Renal cortical epithelial cell (primary cell): ENCODE data around the gene TIAM2. TPM values are rescaled to one million over a fixed set of nuclear protein-coding genes. Genes with fewer than 3 reads are reported as not detected.
A peak's percentile ranks its signal among the peaks of the same experiment; 100 is the strongest.
"Not testable (repeated sequence)": the region's sequence is repeated elsewhere in the genome, so short reads cannot be mapped to it uniquely, and the experiment has no call there.

Experiments used
- DNase-seq: peaks from one replicate; pipeline ENCODE4 v3.0.0-alpha.2; 2011; ENCODE audit warnings: low read depth
- total RNA-seq: library from RNA; depleted of rRNA; stranded (reverse); fragments of >200 nt; gene quantifications from 2 replicates; pipeline ENCODE4 v1.2.3, GENCODE V29; 2014

The TIAM2 gene
- total RNA-seq, 1 donor from 2014 or later, result 10.8 TPM

DNA sequence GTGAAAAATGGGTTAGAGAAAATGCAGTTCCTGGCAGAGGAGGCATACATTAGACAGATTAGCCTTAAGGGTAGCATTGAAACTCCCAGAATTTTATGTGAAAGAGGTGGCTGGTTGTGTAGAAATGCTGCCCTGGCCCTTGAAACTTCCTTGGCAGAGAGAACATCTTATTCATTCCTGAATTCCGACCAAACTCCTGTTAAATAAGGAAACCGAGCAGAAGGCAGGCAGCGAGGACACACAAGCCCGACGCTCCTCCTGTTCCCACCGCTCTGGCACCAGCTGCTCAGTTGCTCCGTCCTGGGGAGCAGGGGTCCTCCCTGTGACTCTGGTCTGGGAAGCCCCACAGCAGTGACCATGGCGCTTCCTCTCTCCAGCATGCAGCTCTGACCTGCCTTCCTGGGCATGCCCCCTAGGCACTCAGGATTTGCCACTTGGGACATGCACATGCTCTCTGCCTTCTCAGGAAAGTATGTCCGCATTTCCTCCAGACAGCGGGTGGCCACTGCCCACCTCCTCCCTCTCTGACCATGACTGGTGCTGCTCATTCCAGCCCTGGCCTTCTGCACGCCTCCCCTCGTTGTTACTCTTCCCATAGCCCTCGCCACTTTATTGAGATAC lies 233.5 kb downstream of the TIAM2 start:
- DNase-seq, result no peak

DNA sequence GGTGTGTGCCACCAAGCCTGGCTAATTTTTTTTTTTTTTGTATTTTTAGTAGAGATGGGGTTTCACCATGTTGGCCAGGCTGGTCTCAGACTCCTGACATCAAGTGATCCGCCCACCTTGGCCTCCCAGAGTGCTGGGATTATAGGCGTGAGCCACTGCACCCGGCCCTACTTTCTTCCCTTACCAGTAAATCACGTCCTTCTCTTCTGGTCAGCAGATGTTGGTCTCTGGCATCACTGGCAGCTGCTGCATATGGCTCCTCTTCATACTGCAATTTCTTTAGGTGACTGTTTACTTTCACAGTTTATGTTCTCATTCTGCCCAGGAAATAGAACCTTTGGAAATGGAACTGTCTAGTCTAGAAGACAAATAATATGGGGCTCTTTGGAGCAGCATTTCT lies 235.9 kb downstream of the TIAM2 start:
- DNase-seq, result not testable (repeated sequence)

DNA sequence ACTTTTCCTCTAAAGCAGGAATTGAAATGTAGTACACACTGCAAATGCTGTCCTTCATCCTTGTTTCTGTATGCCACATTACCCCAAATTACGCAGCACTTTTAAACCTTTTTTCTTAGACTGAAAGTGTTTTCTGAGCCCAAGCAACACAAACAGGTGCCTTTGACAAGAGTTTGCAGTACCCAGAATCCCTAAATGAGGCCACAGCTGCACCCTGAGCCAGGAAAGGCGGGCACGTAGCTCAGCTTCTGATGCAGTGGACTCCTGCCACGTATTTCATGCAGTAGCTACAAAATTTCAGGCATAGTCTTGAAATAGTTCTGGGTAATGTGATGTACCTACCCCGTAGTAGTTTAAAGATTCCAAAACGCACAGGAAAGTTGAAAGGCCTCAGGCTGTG lies 237.7 kb downstream of the TIAM2 start:
- DNase-seq, result no peak

DNA sequence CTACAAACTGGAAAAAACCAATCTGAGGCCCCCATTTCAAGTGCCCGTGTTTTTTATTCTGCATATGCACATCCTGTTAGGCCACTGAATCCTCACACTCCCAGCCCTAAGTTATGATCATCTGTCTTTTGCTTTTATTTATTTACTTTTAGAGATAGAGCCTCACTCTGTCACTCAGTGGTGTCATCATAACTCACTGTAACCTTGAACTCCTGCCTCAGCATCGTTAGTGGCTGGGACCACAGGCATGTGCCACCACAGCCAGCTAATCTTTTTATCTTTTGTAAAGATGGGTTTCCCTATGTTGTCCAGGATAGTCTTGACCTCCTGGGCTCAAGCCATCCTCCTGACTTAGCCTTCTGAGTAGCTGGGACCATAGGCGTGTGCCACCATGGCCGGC lies 239.1 kb downstream of the TIAM2 start:
- DNase-seq, result no peak

DNA sequence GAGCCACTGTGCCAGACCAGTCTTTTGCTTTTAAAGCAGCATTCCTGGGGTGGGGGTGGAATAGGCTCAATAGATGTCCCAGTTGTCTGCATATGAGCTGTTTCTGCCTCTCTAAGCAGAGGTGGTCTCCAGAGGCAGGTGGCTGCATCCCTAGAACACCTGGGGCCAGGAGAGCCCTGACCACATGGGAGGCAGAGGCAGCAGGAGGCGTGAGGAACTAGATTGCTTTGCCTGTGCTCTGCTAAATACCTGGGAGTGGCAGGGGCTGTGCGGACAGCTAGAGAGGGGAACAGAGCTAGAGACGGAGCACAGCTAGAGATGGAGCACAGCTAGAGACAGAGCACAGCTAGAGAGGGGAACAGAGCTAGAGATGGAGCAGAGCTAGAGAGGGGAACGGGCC lies 239.6 kb downstream of the TIAM2 start:
- DNase-seq, result no peak

DNA sequence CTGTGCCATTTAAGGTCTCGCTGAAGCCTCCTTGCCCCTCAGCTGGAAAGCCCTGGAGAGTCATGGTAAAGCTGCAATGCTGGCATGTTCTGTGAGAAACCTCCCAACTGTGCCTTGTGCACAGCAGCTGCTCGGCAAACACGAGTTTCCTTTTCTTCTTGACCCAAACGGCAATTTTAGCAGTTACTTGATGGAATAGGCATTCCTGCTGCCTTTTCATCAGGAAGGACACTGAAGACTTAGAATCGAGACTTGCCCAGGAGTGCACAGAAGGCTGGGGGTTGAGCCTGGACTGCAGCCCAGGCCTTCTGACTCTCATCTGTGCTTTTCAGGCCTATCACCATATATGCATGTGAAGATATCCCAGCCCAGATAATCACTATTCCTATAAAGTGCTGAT lies 240.0 kb downstream of the TIAM2 start:
- no peak for DNase-seq

DNA sequence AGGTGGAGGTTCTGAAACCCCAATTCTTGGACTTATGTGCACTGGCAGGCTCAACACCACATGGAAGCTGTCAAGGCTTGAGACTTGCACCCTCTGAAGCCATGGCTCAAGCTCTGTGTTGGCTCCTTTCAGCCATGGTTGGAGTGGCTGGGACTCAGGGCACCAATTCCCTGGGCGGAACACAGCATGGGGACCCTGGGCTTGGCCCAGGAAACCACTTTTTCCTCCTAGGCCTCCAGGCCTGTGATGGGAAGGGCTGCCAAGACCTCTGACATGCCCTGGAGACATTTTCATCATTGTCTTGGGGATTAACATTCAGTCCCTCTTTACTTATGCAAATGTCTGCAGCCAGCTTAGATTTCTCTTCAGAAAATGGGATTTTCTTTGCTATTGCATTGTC lies 242.5 kb downstream of the TIAM2 start:
- DNase-seq, result no peak

DNA sequence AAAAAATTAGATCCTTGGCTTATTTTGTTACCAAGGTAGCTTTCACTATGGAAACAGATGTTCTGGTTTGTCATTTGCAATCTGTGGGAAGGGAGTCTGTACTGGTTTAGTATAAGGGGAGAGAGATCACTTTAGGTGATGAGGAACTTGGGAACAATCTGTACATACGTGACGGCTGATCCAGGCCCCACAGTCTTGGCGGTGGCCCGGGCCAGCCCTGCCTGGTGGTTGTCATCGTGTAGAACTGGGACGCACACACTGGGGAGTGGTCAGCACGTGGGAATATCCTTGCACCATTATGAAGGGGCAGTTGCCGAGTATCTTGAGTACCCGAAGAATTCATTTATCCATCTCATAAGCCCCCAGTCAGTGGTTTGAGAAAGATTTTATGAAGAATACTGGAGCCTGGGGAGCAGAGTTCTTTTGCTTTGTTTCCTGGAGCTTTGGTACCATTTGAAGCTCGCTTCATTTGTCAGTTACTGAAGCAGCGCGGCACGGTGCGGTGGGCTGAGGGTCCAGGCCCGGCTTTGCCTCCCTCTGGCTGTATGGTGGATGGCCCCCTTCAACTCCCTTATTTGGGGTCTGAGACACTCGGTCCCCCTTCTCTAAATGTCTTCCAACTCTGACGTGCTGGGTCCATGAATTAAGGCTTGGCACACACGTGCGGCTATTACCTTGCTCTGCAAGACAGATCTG lies 245.9 kb downstream of the TIAM2 start:
- no peak for DNase-seq

DNA sequence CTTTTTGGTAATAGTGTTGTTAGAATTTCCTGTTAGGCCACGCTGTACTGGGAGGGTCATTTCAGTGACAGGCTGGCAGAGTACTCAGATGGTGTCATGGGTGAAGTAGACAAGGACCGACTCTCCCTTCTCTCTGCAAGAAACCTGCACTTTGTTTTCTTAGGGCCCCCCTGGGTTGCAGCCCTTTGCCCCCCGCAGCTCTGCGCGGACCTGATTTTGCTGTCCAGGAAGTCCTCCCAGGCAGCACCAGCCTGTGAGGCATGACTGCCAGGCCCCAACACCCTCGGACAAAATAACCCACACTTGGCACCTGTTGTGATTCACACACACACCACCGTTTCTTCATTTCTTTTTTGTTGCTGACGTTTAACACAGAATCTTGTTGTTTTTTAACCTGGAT lies 246.9 kb downstream of the TIAM2 start:
- DNase-seq, result no peak

DNA sequence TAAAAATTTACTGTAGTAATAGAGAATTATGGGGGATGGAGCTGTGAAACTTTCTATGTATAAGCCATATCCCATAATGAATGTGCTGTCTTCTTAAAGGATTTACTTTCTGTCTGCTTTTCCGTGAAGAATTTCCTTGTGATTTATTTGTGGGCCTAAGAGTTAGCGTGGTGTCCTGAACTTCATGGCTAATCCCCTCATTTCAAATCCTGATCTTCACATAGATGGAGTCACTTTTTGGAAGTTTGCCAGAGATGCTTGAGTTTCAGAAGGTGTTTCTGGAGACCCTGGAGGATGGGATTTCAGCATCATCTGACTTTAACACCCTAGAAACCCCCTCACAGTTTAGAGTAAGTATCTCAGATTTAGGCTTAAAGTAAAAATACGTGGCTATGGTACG lies 249.3 kb downstream of the TIAM2 start:
- no peak for DNase-seq

DNA sequence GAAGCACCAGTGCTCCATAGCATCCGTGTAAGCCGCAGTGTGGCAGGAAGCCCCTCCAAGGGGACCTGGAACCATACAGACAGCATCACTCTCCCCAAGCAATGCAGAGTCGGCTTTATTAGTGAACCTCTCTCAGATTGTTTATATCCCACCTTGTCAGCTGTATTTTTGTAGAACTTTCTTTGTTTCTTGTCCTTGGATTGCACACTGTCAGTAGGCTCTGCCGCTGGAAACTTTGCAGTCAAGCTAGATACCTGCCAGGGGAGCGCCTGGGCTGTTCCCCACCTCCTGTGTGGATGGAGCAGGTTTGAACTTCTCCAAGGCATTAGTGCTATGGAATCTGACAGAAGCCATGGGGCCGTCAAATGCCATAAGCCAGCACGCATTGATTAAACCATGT lies 250.1 kb downstream of the TIAM2 start:
- no peak for DNase-seq

DNA sequence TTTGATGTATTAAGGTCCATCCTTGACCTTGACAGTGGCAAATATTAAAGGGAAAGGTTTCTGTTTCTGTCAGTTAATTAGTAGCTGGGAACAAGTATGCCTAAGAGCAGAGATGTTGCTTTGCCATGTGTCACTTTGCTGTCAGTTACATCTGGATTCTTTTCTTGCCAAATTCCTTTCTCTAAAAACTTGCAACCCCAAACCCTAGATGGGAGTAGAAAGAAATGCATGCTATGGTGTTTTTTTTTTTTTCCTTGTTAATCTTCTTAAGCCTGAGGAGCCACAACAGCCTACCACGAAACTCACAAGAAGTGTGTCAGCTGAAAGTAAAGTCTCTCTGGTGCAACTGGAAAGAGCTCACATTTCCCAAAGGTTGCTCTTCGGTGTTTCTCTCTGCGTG lies 250.7 kb downstream of the TIAM2 start:
- no peak for DNase-seq

DNA sequence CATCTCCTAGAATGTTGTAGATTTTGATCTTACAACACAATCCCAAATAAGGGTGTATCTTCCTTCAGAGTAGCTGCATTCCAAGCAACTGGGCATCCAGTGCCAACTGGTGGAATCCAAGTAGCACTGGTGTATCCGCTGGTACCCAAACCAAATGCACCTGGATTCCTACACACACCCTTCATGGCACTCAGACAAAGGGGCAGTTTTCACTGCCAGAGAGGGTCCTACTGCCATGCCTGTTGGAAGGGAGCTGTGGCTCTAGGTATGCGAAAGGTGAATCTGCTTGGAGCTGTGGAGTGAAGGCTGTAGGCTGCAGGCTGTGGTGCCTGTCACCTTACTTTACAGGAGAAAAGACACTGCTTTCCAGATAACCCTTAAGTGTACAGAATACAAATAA lies 251.7 kb downstream of the TIAM2 start:
- DNase-seq, result no peak

DNA sequence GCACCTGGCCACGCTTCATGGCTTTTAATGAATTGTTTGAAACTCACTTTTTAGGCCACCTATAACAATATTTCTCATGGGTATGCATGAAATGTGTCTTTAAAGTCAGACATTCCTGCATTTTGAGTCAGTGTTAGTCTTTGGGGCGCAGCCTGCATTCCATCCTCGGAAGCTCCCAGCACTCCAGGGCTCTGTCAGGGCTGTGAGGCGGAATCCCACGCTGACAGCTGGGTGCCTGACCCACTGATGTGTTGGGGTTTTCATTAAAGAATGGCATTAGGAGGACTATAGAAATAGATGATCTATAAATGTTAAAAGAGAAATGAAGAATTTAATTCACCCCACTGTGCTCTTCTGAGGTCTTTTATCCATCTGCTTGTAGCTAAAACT lies 252.5 kb downstream of the TIAM2 start:
- DNase-seq, result peak; percentile 54

DNA sequence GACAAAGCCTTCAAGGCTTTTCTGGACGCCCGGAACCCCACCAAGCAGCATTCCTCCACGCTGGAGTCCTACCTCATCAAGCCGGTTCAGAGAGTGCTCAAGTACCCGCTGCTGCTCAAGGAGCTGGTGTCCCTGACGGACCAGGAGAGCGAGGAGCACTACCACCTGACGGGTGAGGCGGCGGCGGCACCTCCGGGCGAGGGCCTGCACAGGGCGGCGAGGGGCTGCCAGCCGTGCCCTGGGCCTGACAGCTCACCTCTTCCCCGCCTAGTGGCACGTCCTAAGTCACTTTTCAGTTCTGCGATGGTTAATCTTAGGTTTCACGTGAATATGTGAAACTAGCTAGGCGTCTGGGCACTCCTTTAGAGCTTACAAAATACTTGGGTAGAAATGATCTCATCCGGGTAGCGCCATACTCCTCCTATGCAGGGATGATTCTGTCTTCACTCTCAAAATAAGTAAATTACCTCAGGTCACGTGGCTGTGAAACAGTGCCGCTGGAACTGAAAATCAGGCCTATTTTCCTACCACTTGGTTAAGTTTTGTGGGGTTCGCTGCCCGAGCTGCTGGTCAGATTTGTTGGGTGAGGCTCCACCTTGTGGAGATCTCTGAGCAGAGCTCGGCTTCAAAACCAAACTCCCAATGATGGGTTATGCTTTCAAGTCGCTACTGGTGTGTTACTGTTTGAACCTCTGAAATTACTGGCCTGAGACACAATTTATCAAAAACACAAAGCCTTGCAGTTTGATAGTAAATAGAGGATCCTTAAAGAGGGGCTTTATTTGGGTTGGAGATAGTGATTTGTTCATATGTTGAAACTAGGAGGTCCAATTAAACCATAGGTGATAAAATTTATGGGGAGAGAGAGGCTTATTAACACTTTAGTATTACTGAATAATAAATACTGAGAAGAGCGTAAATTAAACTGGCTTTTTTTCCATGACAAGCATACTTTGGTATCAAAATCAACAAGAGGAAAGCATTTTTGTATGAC lies 253.2 kb downstream of the TIAM2 start:
- peak; percentile 48 for DNase-seq

DNA sequence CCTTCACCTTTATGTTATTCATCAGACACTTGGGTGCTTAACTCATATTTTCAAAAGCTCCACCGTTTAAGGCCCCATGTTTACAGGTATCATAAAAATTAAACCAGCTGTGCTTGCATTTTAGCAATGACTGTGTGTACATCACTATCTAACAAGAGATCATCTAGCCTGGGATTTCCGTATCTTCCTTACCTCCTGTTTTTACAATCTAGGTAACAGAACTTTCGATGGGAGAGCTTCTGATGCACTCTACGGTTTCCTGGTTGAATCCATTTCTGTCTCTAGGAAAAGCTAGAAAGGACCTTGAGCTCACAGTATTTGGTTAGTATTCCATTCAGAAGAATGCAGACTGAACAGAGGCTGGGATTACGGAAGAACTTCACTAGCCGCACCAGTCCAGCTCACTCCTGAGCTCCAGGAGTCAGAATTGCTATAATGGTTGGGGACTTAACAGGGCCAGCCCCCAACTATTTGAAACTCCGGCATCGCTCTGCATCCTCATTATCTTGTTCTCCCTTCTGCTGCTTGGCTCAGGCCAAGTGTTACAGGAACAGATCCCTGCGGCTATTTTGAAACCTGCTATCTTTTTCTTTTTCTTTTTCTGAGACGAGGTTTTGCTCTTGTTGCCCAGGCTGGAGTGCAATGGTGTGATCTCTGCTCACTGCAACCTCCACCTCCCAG lies 255.7 kb downstream of the TIAM2 start:
- DNase-seq, result no peak

DNA sequence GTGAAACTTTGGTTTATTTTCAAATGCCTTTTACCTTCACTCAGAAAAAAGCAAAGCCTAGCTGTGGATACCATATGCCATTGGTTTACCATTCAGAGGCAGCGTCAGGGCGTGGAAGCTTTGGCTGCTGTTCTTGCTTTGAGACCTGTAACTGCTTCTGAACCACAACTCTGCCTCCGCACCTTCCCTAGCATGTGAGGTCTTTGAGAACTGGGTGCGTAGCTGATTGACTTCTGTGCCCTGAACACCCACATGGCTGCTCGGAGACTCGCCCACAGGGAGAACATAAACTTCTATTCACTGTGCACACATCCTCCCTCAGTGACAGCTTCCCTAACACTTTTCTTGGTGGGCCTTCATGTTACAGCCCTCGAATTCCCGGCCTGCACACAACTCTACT lies 257.5 kb downstream of the TIAM2 start:
- DNase-seq, result no peak

DNA sequence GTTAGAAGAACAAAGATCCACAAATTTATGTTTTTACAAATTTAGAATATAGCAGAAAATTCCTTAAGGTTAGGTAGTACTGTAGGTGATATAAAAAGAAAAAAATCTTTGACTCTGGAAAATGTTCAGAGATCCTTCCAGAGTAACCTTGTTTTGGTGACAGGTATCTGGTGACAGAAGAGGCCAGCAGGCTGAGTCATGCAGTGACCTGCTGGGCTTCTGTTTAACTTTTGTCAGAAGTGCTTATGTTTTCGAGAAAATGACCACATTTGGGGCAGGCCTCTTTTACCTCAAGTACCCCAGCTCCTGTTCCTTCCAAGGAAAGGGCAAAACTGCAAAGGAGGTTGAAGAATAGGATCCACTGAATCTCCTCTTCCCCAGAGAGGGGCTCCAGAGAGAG lies 258.2 kb downstream of the TIAM2 start:
- peak; percentile 15 for DNase-seq

DNA sequence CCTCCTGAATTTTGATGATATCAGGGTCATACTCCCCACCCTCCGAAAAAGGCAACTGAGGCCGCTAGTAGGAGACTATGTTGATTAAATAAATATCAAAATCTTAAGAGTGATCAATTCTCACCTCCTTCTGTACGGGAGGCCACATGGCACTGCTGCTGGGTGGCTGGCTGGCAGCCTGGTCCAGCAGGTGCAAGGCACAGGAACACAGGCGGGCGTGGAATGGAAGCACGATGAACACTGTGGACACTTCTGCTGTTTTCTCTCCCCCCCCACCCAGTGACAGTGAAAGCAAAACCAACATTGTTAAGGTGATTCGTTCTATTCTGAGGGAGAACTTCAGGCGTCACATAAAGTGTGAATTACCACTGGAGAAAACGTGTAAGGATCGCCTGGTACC lies 259.0 kb downstream of the TIAM2 start:
- no peak for DNase-seq

DNA sequence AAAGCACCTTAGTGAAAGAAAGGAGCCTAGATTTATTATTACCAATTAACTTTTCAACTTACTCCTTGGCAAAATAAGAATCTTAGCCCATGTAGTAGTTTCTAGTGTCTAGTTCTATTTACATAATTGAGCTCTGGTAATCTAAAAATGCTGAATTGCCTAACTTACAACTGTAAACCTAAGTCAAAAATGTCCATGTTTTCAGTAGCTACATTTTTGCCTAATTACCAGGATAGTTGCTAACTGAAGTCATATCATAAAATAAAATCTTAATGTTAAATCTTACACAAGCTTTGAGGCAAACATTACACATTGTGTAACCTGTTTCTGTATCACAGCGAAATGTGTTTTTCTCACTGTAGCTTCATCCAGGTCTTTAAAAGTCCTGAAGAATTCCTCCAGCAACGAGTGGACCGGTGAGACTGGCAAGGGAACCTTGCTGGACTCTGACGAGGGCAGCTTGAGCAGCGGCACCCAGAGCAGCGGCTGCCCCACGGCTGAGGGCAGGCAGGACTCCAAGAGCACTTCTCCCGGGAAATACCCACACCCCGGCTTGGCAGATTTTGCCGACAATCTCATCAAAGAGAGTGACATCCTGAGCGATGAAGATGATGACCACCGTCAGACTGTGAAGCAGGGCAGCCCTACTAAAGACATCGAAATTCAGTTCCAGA lies 261.1 kb downstream of the TIAM2 start:
- DNase-seq, result no peak

DNA sequence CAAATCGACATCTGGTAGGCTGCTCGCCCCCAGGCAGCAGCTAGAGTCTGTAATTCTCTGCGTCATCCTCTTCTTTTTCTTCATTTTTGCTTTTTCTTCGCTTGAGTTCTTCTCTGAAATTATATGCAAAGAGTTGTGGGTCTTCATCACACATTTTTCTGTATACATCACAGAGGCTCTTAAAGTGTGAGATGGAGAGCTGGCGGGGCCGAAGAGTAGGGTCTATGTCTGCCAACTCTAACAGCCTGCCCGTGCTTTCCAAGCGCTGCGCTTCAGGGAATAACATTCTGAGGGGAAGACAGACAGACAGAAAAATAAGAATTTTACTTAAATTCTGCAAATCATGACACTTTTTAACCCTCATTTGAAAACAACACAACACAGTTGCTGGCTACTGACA lies 262.7 kb downstream of the TIAM2 start:
- DNase-seq, result no peak

DNA sequence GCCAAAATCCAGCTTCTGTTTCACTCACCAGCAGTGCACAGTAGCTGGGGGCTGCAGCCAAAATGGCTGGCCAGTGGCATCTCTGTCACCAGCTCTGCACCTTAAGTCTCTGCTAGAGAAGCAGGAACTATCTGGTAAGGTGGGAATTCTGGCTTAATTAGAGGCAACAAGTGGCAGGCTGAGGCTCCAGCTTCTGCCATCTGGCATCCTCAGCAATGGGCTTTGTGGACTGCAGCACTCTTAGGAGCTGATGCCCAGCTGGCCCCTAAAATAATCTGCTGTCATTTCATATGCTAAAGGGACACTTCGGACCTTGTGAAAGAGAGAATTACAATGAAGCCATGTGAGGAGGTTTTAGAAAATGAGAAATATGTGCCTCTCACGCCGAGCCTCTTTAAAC lies 264.1 kb downstream of the TIAM2 start:
- DNase-seq, result no peak
